NCI-H146 treated with DMSO at 0.1 percent for 48 hours (cell line): ENCODE measurements around the gene PET100.

Source experiments
- DNase-seq: peaks from one replicate; lab custom pipeline; 2025; ENCODE audit not compliant: unreplicated experiment; lab: John Stamatoyannopoulos, UW

The PET100 gene

DNA sequence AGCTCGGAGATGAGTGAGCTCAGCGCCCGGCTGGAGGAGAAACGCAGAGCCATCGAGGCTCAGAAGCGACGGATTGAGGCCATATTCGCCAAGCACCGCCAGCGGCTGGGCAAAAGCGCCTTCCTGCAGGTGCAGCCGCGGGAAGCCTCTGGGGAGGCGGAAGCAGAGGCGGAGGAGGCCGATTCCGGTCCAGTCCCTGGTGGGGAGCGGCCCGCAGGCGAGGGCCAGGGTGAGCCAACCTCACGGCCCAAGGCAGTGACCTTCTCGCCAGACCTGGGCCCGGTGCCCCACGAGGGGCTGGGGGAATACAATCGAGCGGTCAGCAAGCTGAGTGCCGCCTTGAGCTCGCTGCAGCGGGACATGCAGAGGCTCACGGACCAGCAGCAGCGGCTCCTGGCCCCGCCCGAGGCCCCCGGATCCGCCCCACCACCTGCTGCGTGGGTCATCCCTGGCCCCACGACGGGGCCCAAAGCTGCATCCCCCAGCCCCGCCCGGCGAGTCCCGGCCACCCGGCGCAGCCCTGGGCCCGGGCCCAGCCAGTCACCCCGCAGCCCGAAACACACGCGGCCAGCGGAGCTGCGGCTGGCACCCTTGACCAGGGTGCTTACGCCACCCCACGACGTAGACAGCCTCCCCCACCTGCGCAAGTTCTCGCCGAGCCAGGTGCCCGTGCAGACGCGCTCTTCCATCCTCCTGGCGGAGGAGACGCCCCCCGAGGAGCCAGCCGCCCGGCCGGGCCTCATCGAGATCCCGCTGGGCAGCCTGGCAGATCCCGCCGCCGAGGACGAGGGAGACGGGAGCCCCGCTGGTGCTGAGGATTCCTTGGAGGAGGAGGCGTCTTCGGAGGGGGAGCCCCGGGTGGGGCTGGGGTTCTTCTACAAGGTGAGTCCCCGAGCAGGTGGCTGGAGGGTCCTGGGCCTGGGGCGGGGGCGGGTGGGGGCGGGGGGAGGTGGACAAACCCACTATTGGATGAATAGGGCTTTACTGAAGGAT lies 17.0 kb upstream of the PET100 start:
- DNase-seq: no peak

DNA sequence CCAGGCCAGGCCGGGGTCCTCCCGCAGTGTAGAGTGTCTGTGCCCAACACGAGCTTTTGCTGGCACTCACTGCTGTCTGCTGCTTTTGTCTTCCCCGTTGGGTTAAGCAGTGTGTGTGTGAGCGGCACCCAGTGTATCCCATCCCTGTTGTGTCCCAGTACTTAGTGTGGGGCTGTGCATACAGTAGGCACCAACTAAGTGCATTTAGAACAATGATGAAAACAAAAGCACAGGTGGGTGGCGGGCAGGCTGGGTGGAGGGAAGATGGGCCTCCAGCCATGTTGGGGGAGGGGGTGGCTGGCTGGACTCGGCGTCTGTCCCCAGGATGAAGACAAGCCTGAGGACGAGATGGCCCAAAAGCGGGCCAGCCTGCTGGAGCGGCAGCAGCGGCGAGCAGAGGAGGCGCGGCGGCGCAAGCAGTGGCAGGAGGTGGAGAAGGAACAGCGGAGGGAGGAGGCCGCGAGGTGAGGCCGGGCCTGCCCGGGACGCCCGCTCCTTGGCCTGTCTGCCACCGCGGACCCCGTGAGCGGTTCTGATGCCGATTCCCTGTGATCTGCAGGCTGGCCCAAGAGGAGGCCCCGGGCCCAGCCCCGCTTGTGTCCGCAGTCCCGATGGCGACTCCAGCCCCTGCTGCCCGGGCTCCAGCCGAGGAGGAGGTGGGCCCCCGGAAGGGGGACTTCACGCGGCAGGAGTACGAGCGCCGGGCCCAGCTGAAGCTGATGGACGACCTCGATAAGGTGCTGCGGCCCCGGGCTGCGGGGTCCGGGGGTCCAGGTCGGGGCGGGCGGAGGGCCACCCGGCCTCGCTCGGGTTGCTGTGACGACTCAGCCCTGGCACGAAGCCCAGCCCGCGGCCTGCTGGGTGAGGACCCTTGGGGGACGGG lies 14.5 kb upstream of the PET100 start:
- no peak for DNase-seq

DNA sequence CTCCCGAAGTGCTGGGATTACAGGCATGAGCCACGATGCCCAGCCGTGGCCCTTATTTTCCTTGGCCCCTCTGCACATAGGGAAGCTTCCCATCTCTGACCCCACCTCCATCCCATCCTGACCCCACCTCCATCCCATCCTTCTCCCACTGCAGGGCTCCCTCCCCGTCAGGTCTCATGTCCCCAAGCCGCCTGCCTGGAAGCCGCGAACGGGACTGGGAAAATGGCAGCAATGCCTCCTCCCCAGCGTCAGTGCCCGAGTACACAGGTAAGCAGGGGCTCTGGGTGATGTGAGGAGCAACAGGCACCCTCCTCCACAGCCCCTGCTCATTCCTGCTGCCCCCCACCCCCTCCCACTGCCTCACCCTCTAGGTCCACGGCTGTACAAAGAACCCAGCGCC lies 12.4 kb upstream of the PET100 start:
- DNase-seq: no peak

DNA sequence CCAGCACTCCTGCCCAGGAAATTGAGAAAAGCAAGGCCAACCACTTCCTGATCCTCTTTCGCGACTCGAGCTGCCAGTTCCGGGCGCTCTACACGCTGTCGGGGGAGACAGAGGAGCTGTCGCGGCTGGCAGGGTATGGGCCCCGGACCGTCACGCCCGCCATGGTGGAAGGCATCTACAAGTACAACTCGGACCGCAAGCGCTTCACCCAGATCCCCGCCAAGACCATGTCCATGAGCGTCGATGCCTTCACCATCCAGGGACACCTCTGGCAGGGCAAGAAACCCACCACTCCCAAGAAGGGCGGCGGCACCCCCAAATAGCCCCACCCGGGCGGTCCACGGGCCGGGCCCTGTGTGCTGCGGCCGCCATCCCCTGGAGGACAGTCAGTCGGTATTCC lies 11.9 kb upstream of the PET100 start:
- DNase-seq: no peak

DNA sequence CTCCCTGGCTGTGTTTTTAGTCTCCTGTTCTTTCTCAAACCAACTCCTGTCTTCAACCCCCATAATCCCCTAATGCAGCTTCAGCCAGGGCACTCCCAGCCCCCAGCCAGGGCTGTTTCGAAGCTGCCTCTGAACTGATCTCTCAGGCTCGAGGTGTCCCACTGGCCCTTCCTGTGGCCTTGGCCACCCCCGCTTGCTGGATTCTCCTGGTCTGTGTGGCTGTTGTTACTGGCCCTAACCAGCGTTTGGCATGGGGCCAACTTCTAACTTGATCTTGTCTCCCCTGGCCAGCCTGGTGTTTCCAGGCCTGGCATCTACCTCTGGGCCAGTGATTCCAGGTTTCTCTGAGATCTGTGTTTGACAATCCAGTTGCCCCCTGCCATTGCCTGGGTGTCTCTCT lies 11.2 kb upstream of the PET100 start:
- no peak for DNase-seq

DNA sequence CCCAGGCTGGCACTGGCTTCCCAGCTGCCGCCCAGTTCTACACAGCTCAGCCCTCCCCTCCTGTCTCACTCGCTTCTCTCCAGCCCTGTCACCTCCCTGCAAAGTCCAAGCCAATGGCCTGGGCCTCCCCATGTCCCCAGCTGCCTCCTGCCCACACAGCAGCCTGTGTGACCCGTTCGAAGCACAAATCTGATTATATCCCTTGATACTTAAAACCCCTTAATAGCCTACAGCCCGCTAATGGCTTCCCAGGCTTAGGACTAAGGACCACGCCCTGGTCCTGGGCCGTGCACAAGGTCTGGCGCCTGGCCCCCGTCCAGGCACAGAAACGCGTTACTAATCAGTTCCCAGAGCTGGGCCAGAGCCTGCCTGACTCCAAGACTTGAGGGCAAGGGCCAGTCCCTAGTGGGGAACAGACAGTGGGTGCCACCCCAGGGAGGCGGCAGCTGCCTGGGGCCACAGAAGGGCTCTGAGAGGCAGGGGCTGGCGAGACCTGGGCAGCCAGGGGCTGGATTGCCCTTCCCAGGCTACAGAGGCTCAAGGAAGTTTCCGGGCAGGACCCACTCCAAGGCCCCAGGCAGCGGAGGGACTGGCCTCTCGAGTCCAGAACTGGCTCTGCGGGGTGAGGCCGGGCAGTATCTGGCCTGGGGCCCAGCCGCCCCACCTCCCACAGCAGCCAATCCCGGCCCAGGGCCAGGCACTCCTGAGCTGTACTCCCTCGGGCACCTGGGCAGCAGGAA lies 10.7 kb upstream of the PET100 start:
- DNase-seq: no peak

DNA sequence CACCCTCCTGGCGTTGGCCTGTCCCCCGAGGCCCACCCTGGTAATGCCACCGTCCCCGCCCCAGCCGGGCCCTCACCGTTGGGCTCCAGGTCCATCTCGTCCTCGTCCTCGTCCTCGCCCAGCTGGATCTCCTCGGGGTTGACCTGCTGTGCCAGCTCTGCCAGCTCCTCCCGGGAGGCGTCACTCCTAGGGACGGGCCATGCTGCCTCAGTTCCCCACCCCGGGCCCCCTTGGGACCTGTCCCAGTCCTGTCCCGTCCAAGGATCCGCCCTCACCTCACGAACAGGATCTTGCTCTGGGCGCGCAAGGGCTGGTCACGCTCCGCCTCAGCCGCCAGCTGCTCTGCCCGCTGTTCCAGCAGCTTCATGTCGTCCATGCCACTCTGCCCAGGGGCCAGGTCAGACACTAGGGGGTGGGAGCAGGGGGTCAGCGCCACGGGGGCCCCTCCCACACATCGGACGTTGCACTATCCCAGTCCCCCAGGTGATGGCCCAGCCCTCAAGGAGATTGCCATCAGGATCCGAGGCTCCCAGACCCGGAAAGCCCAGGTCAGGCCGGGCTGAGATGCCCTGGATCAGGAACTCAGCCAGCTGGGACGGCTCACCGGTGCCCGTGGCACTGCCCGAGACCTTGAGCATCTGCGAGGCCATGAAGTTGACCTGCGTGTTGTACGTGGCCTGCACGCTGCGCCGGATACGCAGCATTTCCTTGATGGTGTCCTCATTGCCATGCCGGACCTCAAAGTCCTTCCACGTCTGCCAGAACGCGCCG lies 9.7 kb upstream of the PET100 start:
- DNase-seq: no peak

DNA sequence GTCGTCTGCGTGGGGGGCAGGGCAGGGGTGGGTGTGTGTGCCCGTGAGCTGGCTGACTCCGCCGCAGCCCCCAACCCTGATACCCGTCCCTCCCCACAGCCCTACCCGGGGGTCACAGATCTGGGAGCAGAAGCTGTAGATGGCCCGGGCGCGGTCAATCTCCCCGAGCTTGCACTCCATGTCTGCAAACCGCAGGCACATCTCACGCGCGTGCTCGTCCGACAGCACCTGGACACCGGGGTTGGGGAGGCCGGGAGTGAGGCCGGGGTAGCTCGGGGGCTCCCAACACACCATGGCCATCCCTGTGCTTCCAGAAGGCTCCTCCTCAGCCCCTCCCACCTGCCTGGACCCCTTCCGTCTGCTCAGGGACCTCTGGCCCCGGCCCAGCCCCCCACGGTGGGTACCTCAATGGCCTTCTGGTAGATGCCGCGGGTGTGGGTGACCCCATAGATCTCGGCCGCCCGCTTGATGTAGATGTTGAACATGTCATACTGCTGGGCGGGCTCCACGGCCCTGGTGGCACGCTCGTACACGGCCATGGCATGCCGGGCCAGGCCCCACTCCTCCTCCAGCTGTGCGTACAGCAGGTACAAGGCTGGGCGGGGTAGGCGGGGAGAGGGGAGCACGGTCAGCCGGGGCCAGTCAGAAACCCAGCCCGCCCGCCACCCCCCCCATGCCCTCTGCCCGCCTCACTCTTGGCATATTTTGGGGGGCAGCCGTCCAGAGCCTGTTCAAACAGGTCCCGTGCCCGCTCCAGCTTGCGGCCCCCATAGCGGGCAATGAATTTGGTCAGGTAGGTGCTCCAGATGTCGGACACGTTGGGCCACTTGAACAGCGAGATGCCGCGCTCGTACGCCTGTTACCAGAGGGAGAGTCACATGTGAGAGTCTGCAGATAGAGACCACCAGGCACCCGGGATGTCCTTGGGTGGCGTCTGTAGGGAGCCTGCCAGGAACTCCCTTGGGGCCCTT lies 8.9 kb upstream of the PET100 start:
- no peak for DNase-seq

DNA sequence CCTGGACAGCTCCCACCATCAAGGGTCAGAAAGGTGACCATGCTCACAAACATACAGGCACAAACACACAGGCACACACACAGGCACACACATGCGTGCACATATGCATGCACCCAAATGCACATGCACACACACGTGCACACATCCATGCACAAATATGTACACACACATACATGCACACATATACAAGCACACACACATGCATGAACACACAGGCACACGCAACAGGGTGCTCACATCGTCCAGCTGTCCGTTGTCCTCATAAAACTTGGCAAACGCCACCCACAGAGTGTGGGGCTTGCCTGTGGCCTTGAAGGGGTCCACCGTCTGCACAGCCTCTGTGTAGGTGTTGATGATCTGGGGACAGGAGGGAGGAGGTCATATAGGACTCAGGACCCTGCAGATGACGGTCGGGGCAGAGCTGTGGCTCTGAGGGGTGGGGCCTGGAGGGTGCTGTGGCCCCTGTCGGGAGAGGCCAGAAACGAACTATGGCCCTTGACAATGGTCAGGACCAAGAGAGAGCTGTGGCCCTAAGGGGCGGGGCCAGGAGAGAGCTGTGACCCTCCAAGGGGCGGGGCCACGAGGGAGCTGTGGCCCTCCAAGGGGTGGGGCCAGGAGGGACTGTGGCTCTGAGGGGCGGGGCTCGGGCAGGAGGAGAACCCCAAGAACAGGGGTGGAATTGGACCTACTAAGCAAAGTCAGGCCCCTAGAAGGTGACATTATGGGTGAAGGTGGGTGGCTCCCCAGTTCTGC lies 6.5 kb upstream of the PET100 start:
- no peak for DNase-seq

DNA sequence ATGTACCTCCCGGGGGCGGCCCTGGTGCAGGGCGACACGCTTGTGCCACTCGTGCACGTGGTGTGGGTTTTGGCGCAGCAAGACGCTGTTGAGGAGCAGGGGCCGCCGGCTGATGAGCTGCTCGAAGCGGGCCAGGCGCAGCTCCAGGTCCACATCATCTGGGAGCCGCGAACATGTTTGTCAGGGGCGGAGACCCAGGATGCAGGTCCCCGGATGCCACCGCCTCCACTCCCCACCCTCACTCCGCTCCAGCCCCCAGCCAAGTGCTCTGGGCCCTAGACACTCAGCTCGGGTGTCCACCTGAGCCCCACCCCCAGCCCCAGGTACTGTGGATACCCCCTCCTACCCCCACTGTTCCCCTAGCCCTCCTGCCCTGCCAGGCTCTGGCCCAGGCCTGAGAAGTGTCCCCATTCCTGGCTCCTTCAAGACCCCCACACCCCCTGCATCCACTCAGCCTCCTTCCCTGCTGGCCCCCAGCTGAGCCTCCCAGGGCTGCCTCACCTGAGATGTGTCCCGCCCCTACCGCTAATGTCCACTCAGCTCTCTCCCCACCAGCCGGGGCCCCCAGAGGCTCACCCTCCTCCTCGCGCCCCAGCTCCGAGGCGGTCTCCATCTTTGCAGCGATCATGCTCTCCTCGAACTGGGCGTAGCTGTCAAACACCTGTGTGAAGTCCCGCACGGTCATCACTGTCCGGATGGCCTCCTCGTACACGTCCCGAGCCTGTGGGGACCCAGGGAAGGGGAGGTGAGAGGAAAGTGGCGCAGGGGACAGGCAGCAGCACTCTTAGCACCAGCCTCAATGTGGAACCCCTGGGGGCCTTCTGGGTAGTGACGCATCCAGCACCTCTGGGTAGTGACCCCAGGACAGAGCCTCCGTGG lies 5.6 kb upstream of the PET100 start:
- DNase-seq: no peak

DNA sequence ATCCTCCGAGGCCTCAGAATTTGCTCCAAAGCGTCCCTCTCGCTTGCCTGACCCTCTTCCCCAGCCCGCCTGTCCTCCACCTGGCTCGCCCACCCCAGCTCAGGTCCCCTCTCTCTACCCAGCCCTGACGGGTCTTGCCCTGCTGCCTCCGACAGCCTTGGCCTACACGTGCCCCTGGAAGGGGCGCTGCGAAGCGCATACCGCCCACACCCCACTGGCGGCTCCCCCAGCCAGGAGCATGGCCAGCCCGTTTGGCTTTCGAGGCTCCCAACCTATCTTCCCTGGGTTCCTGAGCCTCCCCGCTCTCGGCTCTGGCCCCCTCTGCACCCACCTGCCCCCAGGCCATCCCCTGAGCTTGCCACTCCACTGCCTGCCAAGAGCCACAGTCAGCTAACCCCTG lies 4.8 kb upstream of the PET100 start:
- DNase-seq: no peak

DNA sequence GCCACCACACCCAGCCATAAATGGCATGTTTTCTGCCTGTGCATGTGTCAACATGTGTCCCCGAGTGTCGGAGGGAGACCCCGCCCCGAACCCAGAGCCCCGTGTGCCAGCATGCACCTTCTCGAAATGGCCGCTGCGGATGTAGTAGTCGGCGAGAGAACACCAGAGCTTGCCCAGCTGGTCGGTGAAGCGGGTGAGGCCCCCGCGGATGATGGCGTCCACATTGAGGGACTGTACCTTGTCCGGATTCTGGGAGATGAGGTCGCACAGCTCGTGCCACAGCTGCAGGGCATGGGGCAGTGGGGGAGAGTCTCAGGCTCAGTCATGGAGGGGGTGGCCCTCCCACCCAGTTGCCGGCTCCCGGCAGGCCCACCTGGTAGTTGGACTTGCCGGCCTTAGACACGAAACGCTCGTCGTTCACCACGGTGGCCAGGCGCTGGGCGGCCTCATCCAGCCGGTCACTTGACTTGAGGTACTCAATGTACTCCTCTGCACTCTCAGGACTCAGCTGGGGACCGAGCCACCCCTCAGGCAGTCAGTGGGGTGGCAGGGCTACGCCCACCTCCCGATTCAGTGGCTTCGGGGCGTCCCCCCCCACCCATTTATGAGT lies 3.7 kb upstream of the PET100 start:
- no peak for DNase-seq

DNA sequence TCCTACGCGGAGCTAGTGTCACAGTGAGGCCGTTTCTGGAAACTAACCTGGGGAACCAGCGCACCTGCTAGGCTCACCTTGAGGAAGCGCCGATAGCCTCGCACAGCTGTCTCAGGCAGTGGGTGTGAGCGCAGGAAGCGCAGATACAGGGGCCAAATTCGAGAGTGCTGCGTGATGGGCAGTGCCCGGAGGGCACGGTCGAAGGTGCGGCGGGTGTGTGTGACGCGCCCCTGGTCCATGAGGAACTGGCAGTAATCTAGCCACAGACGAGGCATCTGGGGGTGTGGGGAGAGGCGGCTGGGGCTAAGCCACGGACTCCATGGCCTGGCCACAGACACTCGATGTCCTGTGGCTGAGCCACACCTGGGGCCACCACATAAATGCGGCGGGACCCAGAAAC lies 2.4 kb upstream of the PET100 start:
- no peak for DNase-seq

DNA sequence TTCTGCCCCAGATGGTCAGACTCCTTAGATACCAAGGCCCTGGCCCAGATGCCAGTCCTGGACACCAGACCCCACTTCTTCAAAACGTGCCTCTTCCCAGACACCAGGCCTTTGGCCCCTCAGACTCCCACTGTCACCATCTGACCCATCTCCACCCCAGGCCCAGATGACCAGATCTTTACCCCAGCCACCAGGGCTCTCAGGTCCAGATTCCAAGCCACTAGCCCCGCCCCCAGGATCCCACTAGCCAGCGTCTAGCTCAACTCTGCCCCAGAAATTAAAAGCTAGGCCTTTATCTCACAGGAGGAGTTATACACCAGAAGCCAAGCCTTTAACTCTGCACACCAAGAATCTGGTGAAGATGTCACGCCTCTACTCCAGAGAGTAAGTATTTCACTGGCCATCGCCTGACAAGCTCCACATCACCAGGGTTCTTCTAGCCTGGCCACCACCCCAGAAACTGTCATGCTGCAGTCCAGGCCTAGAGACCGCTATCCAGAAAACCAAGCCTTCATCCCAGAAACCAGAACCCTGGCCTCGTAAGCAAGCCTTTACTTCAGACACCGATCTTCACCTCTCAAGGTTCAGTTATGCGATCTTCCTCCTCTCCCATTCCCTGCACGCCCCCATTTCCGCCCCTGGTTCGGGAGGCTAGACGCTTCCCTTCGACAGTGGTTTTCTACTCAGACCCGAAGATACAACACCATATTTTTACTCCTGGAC lies 843 bp upstream of the PET100 start:
- no peak for DNase-seq

DNA sequence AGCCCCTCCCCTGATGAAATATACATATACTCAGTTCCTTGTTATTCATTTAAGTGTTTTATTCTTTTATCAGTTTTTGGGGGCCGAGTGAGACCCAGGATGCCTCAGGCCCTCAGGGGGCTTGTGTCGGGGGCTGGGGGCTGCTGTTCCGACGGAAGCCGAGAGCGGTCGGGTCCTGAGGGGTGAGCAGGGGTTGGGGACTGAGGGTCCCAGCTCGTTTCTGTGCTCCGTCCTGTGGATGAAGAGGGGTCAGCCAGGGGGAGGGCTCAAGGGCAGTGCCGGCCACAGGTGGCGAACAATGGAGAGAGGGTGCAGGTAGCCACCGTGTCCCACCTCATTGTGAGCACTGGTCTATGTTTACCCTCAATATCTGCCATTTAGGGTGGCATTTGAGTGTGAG lies 2.0 kb downstream of the PET100 start:
- DNase-seq: no peak

DNA sequence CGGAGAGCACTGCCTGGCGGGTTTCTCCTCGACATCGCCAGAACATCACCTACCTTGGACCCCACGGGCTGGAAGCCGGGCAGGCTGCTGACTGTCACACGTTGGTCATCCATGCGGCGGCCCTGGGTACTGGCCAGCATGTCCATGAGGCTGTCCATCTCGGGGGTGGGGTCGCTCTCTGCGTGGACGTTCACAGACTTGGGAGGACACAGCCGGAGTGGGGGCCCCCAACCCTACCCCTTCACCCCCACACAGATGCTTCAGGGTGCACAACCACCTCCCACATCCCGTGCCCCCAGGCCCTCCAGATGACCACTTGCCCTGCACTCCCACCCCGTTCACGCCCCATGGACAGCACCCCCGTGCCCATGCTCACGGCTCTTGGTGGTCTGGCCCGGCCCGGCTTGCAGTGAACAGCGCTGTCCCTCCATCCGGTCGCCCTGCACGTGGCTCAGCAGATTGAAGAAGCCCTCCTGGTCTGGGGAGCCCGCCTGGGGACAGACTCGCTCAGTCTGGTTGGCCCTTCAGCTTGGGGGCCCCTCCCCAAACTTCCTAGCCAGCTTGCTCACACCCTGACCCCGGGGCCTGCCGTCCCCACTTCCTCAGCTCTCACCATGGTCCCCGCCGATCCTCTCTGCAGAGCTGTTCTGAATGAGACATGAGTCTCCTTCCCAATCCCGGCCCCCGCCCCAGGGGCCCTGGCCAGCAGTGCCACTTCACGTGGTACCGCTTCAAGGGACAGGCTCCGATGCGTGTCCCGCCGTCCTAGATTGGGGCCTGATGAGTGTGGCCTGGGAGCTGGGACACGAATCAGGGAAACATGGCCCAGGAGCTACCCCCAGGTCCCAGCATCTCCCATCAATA lies 3.0 kb downstream of the PET100 start:
- DNase-seq: no peak
